ENCODE measurements around the gene RNF113B. TPM values are rescaled to one million over a fixed set of nuclear protein-coding genes. Genes with fewer than 3 reads are reported as not detected.

RNF113B gene
- total and polyA plus RNA-seq, 2 of the 4 experiments (the other 2 are of a cell fraction) = not detected

- Histone ChIP-seq H3K9ac (ENCODE audit: low read depth, low read length) (peak overlapping the region; percentile 100), H4K5ac (ENCODE audit: low read depth, low read length) (peak overlapping the region; percentile 77), H3K23ac (ENCODE audit: low read depth, low read length) (peak overlapping the region; percentile 99), H3K9me3 (ENCODE audit: control insufficient read depth, insufficient read depth, low read length) (no peaks in the 10 kb centered on the region), H2BK20ac (ENCODE audit: low read depth, low read length) (peak overlapping the region; percentile 71), H3K4me3 (ENCODE audit: insufficient read depth, low read depth, low read length) (peak overlapping the region; percentile 95), H3K56ac (ENCODE audit: extremely low read depth, insufficient read depth, low read length) (peak overlapping the region; percentile 91), H3K79me1 (ENCODE audit: low read depth in 1 of 2, low read length in 2 of 2) (peaks cover 10 to 37% of the 10 kb centered on the region in 2 experiments; a peak in 3 of 4 replicates), H2BK120ac (ENCODE audit: low read depth, low read length) (peak overlapping the region; percentile 64), H4K20me1 (ENCODE audit: insufficient read depth, low read length) (peaks cover 47% of the 10 kb centered on the region), H3K9me1 (ENCODE audit: insufficient read depth, low read length) (peaks cover 7% of the 10 kb centered on the region), H3K4me2 (ENCODE audit: low read depth, low read length) (peak overlapping the region; percentile 96), H2AK9ac (replicated peaks; ENCODE audit: low read depth, low read length, poor library complexity) (peak overlapping the region; percentile 97), H2BK15ac (ENCODE audit: low read depth, low read length) (peak overlapping the region; percentile 77; the same call in 1 of the 3 replicates), H3K18ac (ENCODE audit: low read depth, low read length) (peak overlapping the region; percentile 95), H3K4me1 (ENCODE audit: control insufficient read depth, insufficient read depth, low read length) (peaks cover 8% of the 10 kb centered on the region), H4K91ac (ENCODE audit: insufficient read depth, low read depth, low read length) (peak overlapping the region; percentile 0), H3K4ac (ENCODE audit: low read depth, low read length) (peak overlapping the region; percentile 94), H3K27me3 (ENCODE audit: control insufficient read depth, insufficient read depth, low read length) (no peaks in the 10 kb centered on the region; the same call in 1 of the 2 replicates), H4K8ac (ENCODE audit: low read depth in 2 of 2, low read length in 2 of 2) (peak overlapping the region; percentile 79 to 93), H2BK5ac (ENCODE audit: low read depth, low read length, poor library complexity, severe bottlenecking) (peak overlapping the region; percentile 77), H2AFZ (replicated peaks; ENCODE audit: low read length, poor library complexity) (peak overlapping the region; percentile 89), H2AK5ac (ENCODE audit: low read depth, low read length) (peak overlapping the region; percentile 94), H3K36me3 (ENCODE audit: control insufficient read depth, insufficient read depth, low read length) (peaks cover 2% of the 10 kb centered on the region; the same call in 1 of the 2 replicates), H3K27ac (ENCODE audit: insufficient read depth, low read length) (peak overlapping the region; percentile 90), H3K14ac (replicated peaks; ENCODE audit: low read depth, low read length) (peak overlapping the region; percentile 92)
- TF ChIP-seq RCOR1 (IDR thresholded peaks at IDR 0.05; ENCODE audit: insufficient replicate concordance, low read length) = no peak
- peak; percentile 70; the same call in 1 of the 2 replicates for TF ChIP-seq MXI1 (IDR thresholded peaks at IDR 0.05; ENCODE audit: borderline replicate concordance, low read depth, low read length)
- POLR2A ChIA-PET (ENCODE audit: unreplicated experiment) = no interaction called here
- ATAC-seq (ENCODE audit: low read depth) = no peak
- DNase-seq = peak; percentile 44
- dilution Hi-C loops (cut with HindIII; ENCODE audit: low sequenced_read_pairs, unreplicated experiment) (no loop called here), in situ Hi-C loops (cut with MboI; ENCODE audit: low sequenced_read_pairs) (loop anchor here (10.0 to 25.0 kb wide), 4 partner anchors 251 to 693 kb away; no protein-coding TSS in a partner anchor), intact Hi-C loops (cut with micrococcal nuclease) (loop anchor here (2.0 to 10.0 kb wide), 7 partner anchors 29 to 531 kb away; no protein-coding TSS in a partner anchor)
- WGBS, 2 experiments (ENCODE audit: extremely low coverage in 2 of 2, insufficient read length in 1 of 2) = 0% methylated on average over 12 of the region's 21 CpGs; no CpG with 5 or more reads in 1 of the 2 experiments
- CTCF ChIA-PET = no interaction called here
- TSS peak; percentile 20 for BruUV-seq (replicated peaks)
Observed at GRCh38 chr13:98144027-98144741, 32.9 kb downstream of the RNF113B start.
